ENCODE results near the gene NPTXR. TPM values are rescaled to one million over a fixed set of nuclear protein-coding genes. Genes with fewer than 3 reads are reported as not detected.

NPTXR gene
- total RNA-seq, 1 experiment from 2014 or later = 10.4 TPM

DNA sequence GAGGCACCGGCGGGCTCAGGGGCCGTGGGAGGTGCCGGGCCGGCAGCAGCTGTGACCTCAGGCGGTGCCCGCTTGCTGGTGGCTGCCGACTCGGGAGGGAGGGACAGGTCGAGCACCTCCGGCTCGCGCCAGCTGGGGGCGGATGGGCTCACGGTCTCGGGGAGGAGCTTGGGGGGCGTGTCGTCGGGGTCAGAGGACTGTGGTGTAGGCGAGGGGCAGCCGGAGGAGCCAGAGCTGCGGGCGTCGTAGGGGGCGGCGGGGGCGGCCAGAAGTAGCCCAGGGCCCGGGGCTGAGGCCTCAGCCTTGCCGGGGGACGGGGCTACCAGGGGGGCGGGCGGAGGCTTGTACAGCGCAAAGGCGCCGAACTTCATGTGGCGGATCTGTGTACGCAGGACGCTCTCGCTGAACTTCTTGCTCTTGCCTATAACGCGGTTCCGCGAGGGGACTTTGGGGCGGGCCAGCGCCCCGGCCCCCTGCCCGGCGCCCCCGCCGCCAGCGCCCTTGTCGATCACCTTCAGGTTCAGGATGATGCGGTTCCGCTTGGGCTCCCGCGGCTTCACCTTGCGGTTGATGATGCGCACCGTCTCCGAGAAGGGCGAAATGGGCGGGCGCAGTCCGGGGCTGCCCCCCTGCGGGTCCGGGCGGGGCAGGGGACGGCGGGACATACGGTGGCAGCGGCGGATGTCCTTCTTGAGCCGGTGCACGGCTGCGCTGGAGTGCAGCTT lies 22.7 kb upstream of the NPTXR start:
- H3K36me3 Mint-ChIP-seq = peaks cover 13% of the 10 kb centered on the region; the same call in 1 of the 2 replicates
- H3K4me1 Mint-ChIP-seq = peaks cover 36% of the 10 kb centered on the region
- H3K27me3 Mint-ChIP-seq (ENCODE audit: low read depth) = no peaks in the 10 kb centered on the region
- ChIA-PET CTCF (interaction anchor here (0.6 to 1.2 kb wide), 7 partner anchors 16 to 534 kb away, joined by 3 to 16 read pairs (median 3); no protein-coding TSS in a partner anchor), POLR2A (no interaction called here)
- ATAC-seq (peak; percentile 55), DNase-seq (ENCODE audit: low spot score) (peak; percentile 70)
- H3K27ac Mint-ChIP-seq = no peak overlapping the region
- H3K4me3 Mint-ChIP-seq = no peak overlapping the region
- no peak for TF ChIP-seq ZNF396 (CRISPR knock-in tag; IDR thresholded peaks at IDR 0.05; ENCODE audit: borderline replicate concordance)
- TF ChIP-seq, protein P1, sequence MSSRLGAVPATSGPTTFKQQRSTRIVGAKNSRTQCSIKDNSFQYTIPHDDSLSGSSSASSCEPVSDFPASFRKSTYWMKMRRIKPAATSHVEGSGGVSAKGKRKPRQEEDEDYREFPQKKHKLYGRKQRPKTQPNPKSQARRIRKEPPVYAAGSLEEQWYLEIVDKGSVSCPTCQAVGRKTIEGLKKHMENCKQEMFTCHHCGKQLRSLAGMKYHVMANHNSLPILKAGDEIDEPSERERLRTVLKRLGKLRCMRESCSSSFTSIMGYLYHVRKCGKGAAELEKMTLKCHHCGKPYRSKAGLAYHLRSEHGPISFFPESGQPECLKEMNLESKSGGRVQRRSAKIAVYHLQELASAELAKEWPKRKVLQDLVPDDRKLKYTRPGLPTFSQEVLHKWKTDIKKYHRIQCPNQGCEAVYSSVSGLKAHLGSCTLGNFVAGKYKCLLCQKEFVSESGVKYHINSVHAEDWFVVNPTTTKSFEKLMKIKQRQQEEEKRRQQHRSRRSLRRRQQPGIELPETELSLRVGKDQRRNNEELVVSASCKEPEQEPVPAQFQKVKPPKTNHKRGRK (CRISPR knock-in tag; IDR thresholded peaks at IDR 0.05; ENCODE audit: borderline replicate concordance) = no peak
- no peak for TF ChIP-seq SP1 (CRISPR knock-in tag; conservative IDR thresholded peaks at IDR 0.05)
- no peak for TF ChIP-seq CREM (CRISPR knock-in tag; IDR thresholded peaks at IDR 0.05)
- TF ChIP-seq, protein P2, sequence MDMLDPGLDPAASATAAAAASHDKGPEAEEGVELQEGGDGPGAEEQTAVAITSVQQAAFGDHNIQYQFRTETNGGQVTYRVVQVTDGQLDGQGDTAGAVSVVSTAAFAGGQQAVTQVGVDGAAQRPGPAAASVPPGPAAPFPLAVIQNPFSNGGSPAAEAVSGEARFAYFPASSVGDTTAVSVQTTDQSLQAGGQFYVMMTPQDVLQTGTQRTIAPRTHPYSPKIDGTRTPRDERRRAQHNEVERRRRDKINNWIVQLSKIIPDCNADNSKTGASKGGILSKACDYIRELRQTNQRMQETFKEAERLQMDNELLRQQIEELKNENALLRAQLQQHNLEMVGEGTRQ (CRISPR knock-in tag; IDR thresholded peaks at IDR 0.05) = no peak
- TF ChIP-seq FOXJ3 (CRISPR knock-in tag; IDR thresholded peaks at IDR 0.05; ENCODE audit: borderline replicate concordance) = no peak
- TF ChIP-seq MYBL2 (CRISPR knock-in tag; IDR thresholded peaks at IDR 0.05) = no peak
- no peak for TF ChIP-seq TP53 (CRISPR knock-in tag; IDR thresholded peaks at IDR 0.05)
- no peak for TF ChIP-seq OVOL2 (CRISPR knock-in tag; IDR thresholded peaks at IDR 0.05; ENCODE audit: borderline replicate concordance)
- no peak for TF ChIP-seq NR2C2 (CRISPR knock-in tag; IDR thresholded peaks at IDR 0.05)
- no peak for TF ChIP-seq ZNF121 (CRISPR knock-in tag; IDR thresholded peaks at IDR 0.05)
- no peak for TF ChIP-seq ZNF263 (CRISPR knock-in tag; IDR thresholded peaks at IDR 0.05; ENCODE audit: low read depth)
- no peak for TF ChIP-seq ESRRA (CRISPR knock-in tag; IDR thresholded peaks at IDR 0.05; ENCODE audit: borderline replicate concordance)
- TF ChIP-seq, protein P3, sequence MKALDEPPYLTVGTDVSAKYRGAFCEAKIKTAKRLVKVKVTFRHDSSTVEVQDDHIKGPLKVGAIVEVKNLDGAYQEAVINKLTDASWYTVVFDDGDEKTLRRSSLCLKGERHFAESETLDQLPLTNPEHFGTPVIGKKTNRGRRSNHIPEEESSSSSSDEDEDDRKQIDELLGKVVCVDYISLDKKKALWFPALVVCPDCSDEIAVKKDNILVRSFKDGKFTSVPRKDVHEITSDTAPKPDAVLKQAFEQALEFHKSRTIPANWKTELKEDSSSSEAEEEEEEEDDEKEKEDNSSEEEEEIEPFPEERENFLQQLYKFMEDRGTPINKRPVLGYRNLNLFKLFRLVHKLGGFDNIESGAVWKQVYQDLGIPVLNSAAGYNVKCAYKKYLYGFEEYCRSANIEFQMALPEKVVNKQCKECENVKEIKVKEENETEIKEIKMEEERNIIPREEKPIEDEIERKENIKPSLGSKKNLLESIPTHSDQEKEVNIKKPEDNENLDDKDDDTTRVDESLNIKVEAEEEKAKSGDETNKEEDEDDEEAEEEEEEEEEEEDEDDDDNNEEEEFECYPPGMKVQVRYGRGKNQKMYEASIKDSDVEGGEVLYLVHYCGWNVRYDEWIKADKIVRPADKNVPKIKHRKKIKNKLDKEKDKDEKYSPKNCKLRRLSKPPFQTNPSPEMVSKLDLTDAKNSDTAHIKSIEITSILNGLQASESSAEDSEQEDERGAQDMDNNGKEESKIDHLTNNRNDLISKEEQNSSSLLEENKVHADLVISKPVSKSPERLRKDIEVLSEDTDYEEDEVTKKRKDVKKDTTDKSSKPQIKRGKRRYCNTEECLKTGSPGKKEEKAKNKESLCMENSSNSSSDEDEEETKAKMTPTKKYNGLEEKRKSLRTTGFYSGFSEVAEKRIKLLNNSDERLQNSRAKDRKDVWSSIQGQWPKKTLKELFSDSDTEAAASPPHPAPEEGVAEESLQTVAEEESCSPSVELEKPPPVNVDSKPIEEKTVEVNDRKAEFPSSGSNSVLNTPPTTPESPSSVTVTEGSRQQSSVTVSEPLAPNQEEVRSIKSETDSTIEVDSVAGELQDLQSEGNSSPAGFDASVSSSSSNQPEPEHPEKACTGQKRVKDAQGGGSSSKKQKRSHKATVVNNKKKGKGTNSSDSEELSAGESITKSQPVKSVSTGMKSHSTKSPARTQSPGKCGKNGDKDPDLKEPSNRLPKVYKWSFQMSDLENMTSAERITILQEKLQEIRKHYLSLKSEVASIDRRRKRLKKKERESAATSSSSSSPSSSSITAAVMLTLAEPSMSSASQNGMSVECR (CRISPR knock-in tag; IDR thresholded peaks at IDR 0.05; ENCODE audit: borderline replicate concordance) = no peak
- H3K9me3 Mint-ChIP-seq = no peaks in the 10 kb centered on the region

DNA sequence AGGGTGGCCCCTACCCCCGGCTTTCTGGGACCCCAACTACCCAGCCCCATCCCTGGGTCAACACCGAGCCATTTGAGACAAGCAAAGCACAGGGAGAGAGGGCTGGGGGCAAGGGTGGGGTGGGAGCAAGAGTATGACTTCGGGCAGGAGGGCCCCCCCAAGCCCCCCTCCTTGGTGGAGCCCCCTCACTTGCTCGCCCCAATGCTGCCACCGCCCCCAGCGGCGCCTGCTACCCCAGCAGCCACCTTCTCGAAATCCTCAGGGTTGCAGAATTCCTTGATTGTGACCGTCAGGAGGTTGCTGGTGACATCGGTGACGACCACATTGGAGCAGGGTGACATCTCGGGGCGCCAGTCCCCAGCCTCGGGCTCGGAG lies 22.2 kb upstream of the NPTXR start:
- Mint-ChIP-seq H3K27me3 (ENCODE audit: low read depth) (no peaks in the 10 kb centered on the region), H3K27ac (no peak overlapping the region), H3K4me3 (no peak overlapping the region), H3K4me1 (peaks cover 41% of the 10 kb centered on the region), H3K9me3 (no peaks in the 10 kb centered on the region), H3K36me3 (peaks cover 13% of the 10 kb centered on the region; the same call in 1 of the 2 replicates)
- POLR2A ChIA-PET = no interaction called here
- CTCF ChIA-PET = interaction anchor here (0.7 to 1.2 kb wide), 6 partner anchors 15 to 174 kb away, joined by 3 to 16 read pairs (median 3); no protein-coding TSS in a partner anchor
- no peak for ATAC-seq
- DNase-seq (ENCODE audit: low spot score) = no peak
- no peak for TF ChIP-seq ZBTB21 (CRISPR knock-in tag; IDR thresholded peaks at IDR 0.05; ENCODE audit: borderline replicate concordance)
- TF ChIP-seq, protein P4, sequence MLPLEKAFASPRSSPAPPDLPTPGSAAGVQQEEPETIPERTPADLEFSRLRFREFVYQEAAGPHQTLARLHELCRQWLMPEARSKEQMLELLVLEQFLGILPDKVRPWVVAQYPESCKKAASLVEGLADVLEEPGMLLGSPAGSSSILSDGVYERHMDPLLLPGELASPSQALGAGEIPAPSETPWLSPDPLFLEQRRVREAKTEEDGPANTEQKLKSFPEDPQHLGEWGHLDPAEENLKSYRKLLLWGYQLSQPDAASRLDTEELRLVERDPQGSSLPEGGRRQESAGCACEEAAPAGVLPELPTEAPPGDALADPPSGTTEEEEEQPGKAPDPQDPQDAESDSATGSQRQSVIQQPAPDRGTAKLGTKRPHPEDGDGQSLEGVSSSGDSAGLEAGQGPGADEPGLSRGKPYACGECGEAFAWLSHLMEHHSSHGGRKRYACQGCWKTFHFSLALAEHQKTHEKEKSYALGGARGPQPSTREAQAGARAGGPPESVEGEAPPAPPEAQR (CRISPR knock-in tag; IDR thresholded peaks at IDR 0.05) = no peak
- TF ChIP-seq ZNF416 (CRISPR knock-in tag; IDR thresholded peaks at IDR 0.05) = no peak
- TF ChIP-seq, protein P5, sequence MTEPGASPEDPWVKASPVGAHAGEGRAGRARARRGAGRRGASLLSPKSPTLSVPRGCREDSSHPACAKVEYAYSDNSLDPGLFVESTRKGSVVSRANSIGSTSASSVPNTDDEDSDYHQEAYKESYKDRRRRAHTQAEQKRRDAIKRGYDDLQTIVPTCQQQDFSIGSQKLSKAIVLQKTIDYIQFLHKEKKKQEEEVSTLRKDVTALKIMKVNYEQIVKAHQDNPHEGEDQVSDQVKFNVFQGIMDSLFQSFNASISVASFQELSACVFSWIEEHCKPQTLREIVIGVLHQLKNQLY (CRISPR knock-in tag; IDR thresholded peaks at IDR 0.05) = no peak
- no peak for TF ChIP-seq RELA (CRISPR knock-in tag; IDR thresholded peaks at IDR 0.05; ENCODE audit: borderline replicate concordance)
- TF ChIP-seq FOXK1 (CRISPR knock-in tag; IDR thresholded peaks at IDR 0.05) = no peak
- TF ChIP-seq, protein P6, sequence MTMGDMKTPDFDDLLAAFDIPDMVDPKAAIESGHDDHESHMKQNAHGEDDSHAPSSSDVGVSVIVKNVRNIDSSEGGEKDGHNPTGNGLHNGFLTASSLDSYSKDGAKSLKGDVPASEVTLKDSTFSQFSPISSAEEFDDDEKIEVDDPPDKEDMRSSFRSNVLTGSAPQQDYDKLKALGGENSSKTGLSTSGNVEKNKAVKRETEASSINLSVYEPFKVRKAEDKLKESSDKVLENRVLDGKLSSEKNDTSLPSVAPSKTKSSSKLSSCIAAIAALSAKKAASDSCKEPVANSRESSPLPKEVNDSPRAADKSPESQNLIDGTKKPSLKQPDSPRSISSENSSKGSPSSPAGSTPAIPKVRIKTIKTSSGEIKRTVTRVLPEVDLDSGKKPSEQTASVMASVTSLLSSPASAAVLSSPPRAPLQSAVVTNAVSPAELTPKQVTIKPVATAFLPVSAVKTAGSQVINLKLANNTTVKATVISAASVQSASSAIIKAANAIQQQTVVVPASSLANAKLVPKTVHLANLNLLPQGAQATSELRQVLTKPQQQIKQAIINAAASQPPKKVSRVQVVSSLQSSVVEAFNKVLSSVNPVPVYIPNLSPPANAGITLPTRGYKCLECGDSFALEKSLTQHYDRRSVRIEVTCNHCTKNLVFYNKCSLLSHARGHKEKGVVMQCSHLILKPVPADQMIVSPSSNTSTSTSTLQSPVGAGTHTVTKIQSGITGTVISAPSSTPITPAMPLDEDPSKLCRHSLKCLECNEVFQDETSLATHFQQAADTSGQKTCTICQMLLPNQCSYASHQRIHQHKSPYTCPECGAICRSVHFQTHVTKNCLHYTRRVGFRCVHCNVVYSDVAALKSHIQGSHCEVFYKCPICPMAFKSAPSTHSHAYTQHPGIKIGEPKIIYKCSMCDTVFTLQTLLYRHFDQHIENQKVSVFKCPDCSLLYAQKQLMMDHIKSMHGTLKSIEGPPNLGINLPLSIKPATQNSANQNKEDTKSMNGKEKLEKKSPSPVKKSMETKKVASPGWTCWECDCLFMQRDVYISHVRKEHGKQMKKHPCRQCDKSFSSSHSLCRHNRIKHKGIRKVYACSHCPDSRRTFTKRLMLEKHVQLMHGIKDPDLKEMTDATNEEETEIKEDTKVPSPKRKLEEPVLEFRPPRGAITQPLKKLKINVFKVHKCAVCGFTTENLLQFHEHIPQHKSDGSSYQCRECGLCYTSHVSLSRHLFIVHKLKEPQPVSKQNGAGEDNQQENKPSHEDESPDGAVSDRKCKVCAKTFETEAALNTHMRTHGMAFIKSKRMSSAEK (CRISPR knock-in tag; IDR thresholded peaks at IDR 0.05; ENCODE audit: borderline replicate concordance) = no peak
- no peak for TF ChIP-seq ZNF219 (CRISPR knock-in tag; IDR thresholded peaks at IDR 0.05; ENCODE audit: borderline replicate concordance)

Measured in WTC11 (cell line).